HL-60 (cell line): ENCODE measurements around the gene CRABP2.

Experiments
- POLR2AphosphoS5 ChIP-seq: IDR thresholded peaks from 2 replicates; pipeline ENCODE4 v1.6.1; 2012; ENCODE audit warnings: low read depth
- TF ChIP-seq, protein P1 (sequence below): IDR thresholded peaks from one replicate; pipeline ENCODE4 v1.5.1; 2011; ENCODE audit warnings: low read length, control low read depth, inconsistent platforms; ENCODE audit not compliant: insufficient read depth

DNA sequence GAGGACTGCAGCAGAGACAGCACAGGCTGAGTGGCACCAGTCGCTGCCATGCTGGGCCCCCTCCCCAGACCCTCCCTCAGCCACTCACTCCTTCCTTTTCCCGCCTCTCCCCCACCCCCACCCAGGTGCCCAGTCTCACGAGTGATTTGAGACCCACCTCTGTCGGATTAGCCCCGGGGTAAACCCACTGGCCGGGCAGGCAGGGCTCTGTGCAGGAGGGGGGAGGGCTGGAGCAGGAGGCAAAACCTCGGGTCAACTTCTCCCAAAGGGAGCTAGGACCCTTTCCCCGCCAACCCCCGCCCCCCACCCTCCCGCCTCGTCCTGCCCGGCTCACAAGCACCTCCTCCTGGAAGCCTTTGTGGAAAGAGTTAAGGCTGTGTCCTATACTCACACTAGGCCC lies 39.0 kb upstream of the CRABP2 start:
- TF ChIP-seq, protein P1, sequence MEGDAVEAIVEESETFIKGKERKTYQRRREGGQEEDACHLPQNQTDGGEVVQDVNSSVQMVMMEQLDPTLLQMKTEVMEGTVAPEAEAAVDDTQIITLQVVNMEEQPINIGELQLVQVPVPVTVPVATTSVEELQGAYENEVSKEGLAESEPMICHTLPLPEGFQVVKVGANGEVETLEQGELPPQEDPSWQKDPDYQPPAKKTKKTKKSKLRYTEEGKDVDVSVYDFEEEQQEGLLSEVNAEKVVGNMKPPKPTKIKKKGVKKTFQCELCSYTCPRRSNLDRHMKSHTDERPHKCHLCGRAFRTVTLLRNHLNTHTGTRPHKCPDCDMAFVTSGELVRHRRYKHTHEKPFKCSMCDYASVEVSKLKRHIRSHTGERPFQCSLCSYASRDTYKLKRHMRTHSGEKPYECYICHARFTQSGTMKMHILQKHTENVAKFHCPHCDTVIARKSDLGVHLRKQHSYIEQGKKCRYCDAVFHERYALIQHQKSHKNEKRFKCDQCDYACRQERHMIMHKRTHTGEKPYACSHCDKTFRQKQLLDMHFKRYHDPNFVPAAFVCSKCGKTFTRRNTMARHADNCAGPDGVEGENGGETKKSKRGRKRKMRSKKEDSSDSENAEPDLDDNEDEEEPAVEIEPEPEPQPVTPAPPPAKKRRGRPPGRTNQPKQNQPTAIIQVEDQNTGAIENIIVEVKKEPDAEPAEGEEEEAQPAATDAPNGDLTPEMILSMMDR = no peak
- no peak for TF ChIP-seq POLR2AphosphoS5
